IMR-90 (cell line): ENCODE measurements around the gene NTSR2. TPM values are rescaled to one million over a fixed set of nuclear protein-coding genes. Genes with fewer than 3 reads are reported as not detected.

Source experiments
- ATAC-seq: fragments of 200-7000 bp; cut with Tn5 transposase; 2 replicates; pipeline ENCODE4 v1.9.1; 2020; ENCODE audit warnings: low read depth, mild to moderate bottlenecking, moderate library complexity
- BruUV-seq: library from RNA; stranded (reverse); fragments of 400-500 nt; replicated peaks from 2 replicates; lab custom pipeline; 2021; lab: Mats Ljungman, UMichigan
- CTCF ChIA-PET: fragments of 300-600 bp; formaldehyde crosslinking; extraction: SDS; loops from one replicate; lab custom pipeline; 2021; ENCODE audit warnings: antibody characterized with exemption; lab: Yijun Ruan, JAX
- POLR2A ChIA-PET: fragments of 300-600 bp; sonication (Branson Sonifier 250); formaldehyde crosslinking; loops from one replicate; lab custom pipeline; 2022; ENCODE audit warnings: antibody characterized with exemption; ENCODE audit not compliant: unreplicated experiment; lab: Charles Lee
- DNase-seq: peaks from one replicate; pipeline ENCODE4 v3.0.0; 2013
- H2AFZ ChIP-seq: replicated peaks from 2 replicates; pipeline ENCODE3; 2013; ENCODE audit warnings: low read length, mild to moderate bottlenecking; ENCODE audit not compliant: poor library complexity
- H2AK5ac ChIP-seq: 2 replicates; pipeline ENCODE4 v1.6.1; 2013; ENCODE audit warnings: low read depth, low read length, inconsistent platforms
- H2AK9ac ChIP-seq: replicated peaks from 2 replicates; pipeline ENCODE3; 2013; ENCODE audit warnings: mild to moderate bottlenecking, low read depth, low read length, moderate library complexity; ENCODE audit not compliant: poor library complexity
- H2BK120ac ChIP-seq: 2 replicates; pipeline ENCODE4 v1.6.1; 2013; ENCODE audit warnings: low read depth, low read length, inconsistent platforms
- H2BK15ac ChIP-seq: 3 replicates; pipeline ENCODE4 v1.6.1; 2013; ENCODE audit warnings: low read depth, low read length, inconsistent platforms
- H2BK20ac ChIP-seq: 2 replicates; pipeline ENCODE4 v1.6.1; 2013; ENCODE audit warnings: low read depth, mild to moderate bottlenecking, inconsistent platforms, low read length, moderate library complexity
- H2BK5ac ChIP-seq: 2 replicates; pipeline ENCODE4 v1.6.1; 2013; ENCODE audit warnings: mild to moderate bottlenecking, low read depth, low read length, inconsistent platforms; ENCODE audit not compliant: poor library complexity, severe bottlenecking
- H3K14ac ChIP-seq: replicated peaks from 2 replicates; pipeline ENCODE4 v1.6.1; 2013; ENCODE audit warnings: low read depth, low read length, inconsistent platforms
- H3K18ac ChIP-seq: 2 replicates; pipeline ENCODE4 v1.6.1; 2013; ENCODE audit warnings: low read depth, low read length, control low read depth
- H3K23ac ChIP-seq: 2 replicates; pipeline ENCODE4 v1.6.1; 2013; ENCODE audit warnings: low read depth, low read length, inconsistent platforms
- H3K27ac ChIP-seq: 2 replicates; pipeline ENCODE4 v1.5.1; 2013; ENCODE audit warnings: mild to moderate bottlenecking, control low read depth, low read length; ENCODE audit not compliant: insufficient read depth
- H3K27me3 ChIP-seq: 2 replicates; pipeline ENCODE4 v1.6.1; 2013; ENCODE audit warnings: low read length; ENCODE audit not compliant: control insufficient read depth, insufficient read depth
- H3K36me3 ChIP-seq: 2 replicates; pipeline ENCODE4 v1.6.1; 2013; ENCODE audit warnings: low read length, mixed read lengths; ENCODE audit not compliant: control insufficient read depth, insufficient read depth
- H3K4ac ChIP-seq: 2 replicates; pipeline ENCODE4 v1.6.1; 2013; ENCODE audit warnings: low read depth, low read length, inconsistent platforms
- H3K4me1 ChIP-seq: 2 replicates; pipeline ENCODE4 v1.6.1; 2013; ENCODE audit warnings: low read length, mixed read lengths; ENCODE audit not compliant: control insufficient read depth, insufficient read depth
- H3K4me2 ChIP-seq: 2 replicates; pipeline ENCODE4 v1.6.1; 2013; ENCODE audit warnings: low read depth, mild to moderate bottlenecking, control low read depth, low read length, moderate library complexity
- H3K4me3 ChIP-seq: 2 replicates; pipeline ENCODE4 v1.5.1; 2013; ENCODE audit warnings: low read depth, mild to moderate bottlenecking, control low read depth, low read length, moderate library complexity; ENCODE audit not compliant: insufficient read depth
- H3K56ac ChIP-seq: 2 replicates; pipeline ENCODE4 v1.6.1; 2013; ENCODE audit warnings: low read length, inconsistent platforms; ENCODE audit not compliant: insufficient read depth; ENCODE audit errors: extremely low read depth
- H3K79me1 ChIP-seq, 2 experiments: 2 replicates each; pipeline ENCODE4 v1.6.1; 2013; ENCODE audit warnings: low read length in 2 of 2, inconsistent platforms in 1 of 2, low read depth in 1 of 2
- H3K9ac ChIP-seq: 2 replicates; pipeline ENCODE4 v1.6.1; 2013; ENCODE audit warnings: low read depth, low read length, control low read depth
- H3K9me1 ChIP-seq: 2 replicates; pipeline ENCODE4 v1.6.1; 2013; ENCODE audit warnings: low read length, inconsistent platforms; ENCODE audit not compliant: insufficient read depth
- H3K9me3 ChIP-seq: 2 replicates; pipeline ENCODE4 v1.6.1; 2013; ENCODE audit warnings: low read length; ENCODE audit not compliant: control insufficient read depth, insufficient read depth
- H4K20me1 ChIP-seq: 2 replicates; pipeline ENCODE4 v1.6.1; 2013; ENCODE audit warnings: low read length, inconsistent platforms; ENCODE audit not compliant: insufficient read depth
- H4K5ac ChIP-seq: 2 replicates; pipeline ENCODE4 v1.6.1; 2013; ENCODE audit warnings: mild to moderate bottlenecking, low read depth, low read length, control low read depth
- H4K8ac ChIP-seq, 2 experiments: 2 replicates each; pipeline ENCODE4 v1.6.1; 2013; ENCODE audit warnings: low read depth in 2 of 2, low read length in 2 of 2, control low read depth in 1 of 2, inconsistent platforms in 1 of 2
- H4K91ac ChIP-seq: 2 replicates; pipeline ENCODE4 v1.6.1; 2013; ENCODE audit warnings: low read depth, low read length, inconsistent platforms; ENCODE audit not compliant: insufficient read depth
- BHLHE40 ChIP-seq: fragments of 150-350 bp; IDR thresholded peaks from 2 replicates; pipeline ENCODE4 v1.6.1; 2016; ENCODE audit warnings: mild to moderate bottlenecking, low read depth, low read length
- CHD1 ChIP-seq: IDR thresholded peaks from 2 replicates; pipeline ENCODE4 v1.6.1; 2012; ENCODE audit warnings: low read depth, low read length, improper control_type of control experiment
- CTCF ChIP-seq: conservative IDR thresholded peaks from 2 replicates; pipeline ENCODE4 v1.5.1; 2012; ENCODE audit warnings: mild to moderate bottlenecking, low read depth, low read length, improper control_type of control experiment
- FOS ChIP-seq: fragments of 150-350 bp; IDR thresholded peaks from 2 replicates; pipeline ENCODE4 v1.6.1; 2016; ENCODE audit warnings: low read depth, low read length
- MAFK ChIP-seq: IDR thresholded peaks from 2 replicates; pipeline ENCODE4 v1.6.1; 2012; ENCODE audit warnings: low read depth, low read length, improper control_type of control experiment
- NFE2L2 ChIP-seq: fragments of 150-350 bp; IDR thresholded peaks from 2 replicates; pipeline ENCODE4 v1.6.1; 2016; ENCODE audit warnings: low read depth, mild to moderate bottlenecking, low read length
- RAD21 ChIP-seq: IDR thresholded peaks from 2 replicates; pipeline ENCODE4 v1.6.1; 2012; ENCODE audit warnings: low read length, improper control_type of control experiment
- RCOR1 ChIP-seq: IDR thresholded peaks from 2 replicates; pipeline ENCODE4 v1.6.1; 2012; ENCODE audit warnings: mild to moderate bottlenecking, low read length, improper control_type of control experiment; ENCODE audit not compliant: insufficient replicate concordance
- dilution Hi-C: fragments of 300-500 bp; cut with HindIII; formaldehyde crosslinking; loops from one replicate; pipeline ENCODE4 v1.14.3; 2018; ENCODE audit warnings: low sequenced_read_pairs; ENCODE audit not compliant: unreplicated experiment
- in situ Hi-C: fragments of 300-500 bp; cut with MboI; formaldehyde crosslinking; loops from 3 replicates; pipeline ENCODE4 v1.14.3; 2019; ENCODE audit warnings: low sequenced_read_pairs, inconsistent platforms, mixed read lengths
- intact Hi-C: fragments of 100-400 bp; cut with micrococcal nuclease; formaldehyde crosslinking; loops from 2 replicates; pipeline ENCODE4 v1.10.0; 2022
- polyA plus RNA-seq, 3 experiments: library from polyadenylated mRNA; depleted of rRNA; stranded (reverse); fragments of >200 nt; gene quantifications; 2 replicates each; pipeline ENCODE4 v1.2.3, GENCODE V29; 2012; ENCODE audit warnings: low replicate concordance in 1 of 3
- total RNA-seq: library from RNA; depleted of rRNA; stranded (reverse); fragments of >200 nt; gene quantifications from 2 replicates; pipeline ENCODE4 v1.2.3, GENCODE V29; 2012

Gene NTSR2
- total and polyA plus RNA-seq, 2 of the 4 experiments (the other 2 are of a cell fraction), result not detected

DNA sequence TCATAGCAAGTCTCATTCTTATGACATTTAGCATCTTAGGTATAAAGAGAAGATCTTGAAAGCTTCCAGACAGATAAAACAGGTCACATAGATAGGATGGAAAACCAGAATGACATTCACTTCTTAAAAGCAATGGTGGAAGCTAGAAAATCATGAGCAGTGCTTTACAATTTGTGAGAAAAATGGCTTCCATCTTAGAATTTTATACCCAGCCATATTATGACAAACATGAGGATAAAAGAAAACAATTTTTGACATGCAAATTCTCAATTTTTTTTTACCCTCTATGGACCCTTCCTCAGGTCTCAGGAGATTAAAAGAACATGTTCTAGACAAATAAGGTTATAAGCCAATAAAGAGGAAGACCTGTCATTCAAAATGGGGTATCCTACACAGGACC lies 7.1 kb downstream of the NTSR2 start:
- Histone ChIP-seq H3K27ac (no peak overlapping the region), H3K9me1 (0 out of 2 replicates have a peak, but pooled peaks cover 3% of the 10 kb centered on the region), H3K18ac (no peak overlapping the region), H3K4ac (no peak overlapping the region), H4K20me1 (no peaks in the 10 kb centered on the region), H3K36me3 (no peaks in the 10 kb centered on the region), H3K4me1 (peaks cover 3% of the 10 kb centered on the region; the same call in 1 of the 2 replicates), H2AFZ (no peak overlapping the region), H4K91ac (no peak overlapping the region), H3K14ac (no peak overlapping the region), H3K9me3 (peaks cover 3% of the 10 kb centered on the region; the same call in 1 of the 2 replicates), H2AK5ac (no peak overlapping the region), H3K27me3 (peaks cover 62% of the 10 kb centered on the region), H2AK9ac (no peak overlapping the region), H3K4me3 (no peak overlapping the region), H3K9ac (no peak overlapping the region), H3K79me1 (no peaks in the 10 kb centered on the region), H4K8ac (no peak overlapping the region), H2BK15ac (no peak overlapping the region), H2BK120ac (no peak overlapping the region), H3K4me2 (no peak overlapping the region), H2BK20ac (no peak overlapping the region), H4K5ac (no peak overlapping the region), H3K56ac (no peak overlapping the region), H3K23ac (no peak overlapping the region), H2BK5ac (no peak overlapping the region)
- no peak for TF ChIP-seq CHD1
- TF ChIP-seq NFE2L2, result no peak
- no peak for TF ChIP-seq RAD21
- TF ChIP-seq CTCF, result no peak
- no peak for TF ChIP-seq BHLHE40
- no peak for TF ChIP-seq MAFK
- TF ChIP-seq RCOR1, result no peak
- no peak for TF ChIP-seq FOS
- in situ Hi-C loops, result no loop called here
- dilution Hi-C loops, result no loop called here
- no TSS peak for BruUV-seq
- POLR2A ChIA-PET, result no interaction called here
- CTCF ChIA-PET, result interaction anchor here (1.0 kb wide), 1 partner anchor 82 kb away, joined by 3 read pairs; no protein-coding TSS in a partner anchor
- ATAC-seq (no peak), DNase-seq (no peak)
- intact Hi-C loops, result no loop called here
